H1 (cell line): Measurements from ENCODE around the gene RUNX1. TPM values are rescaled to one million over a fixed set of nuclear protein-coding genes. Genes with fewer than 3 reads are reported as not detected.

Source experiments
- JUN ChIP-seq: IDR thresholded peaks from 2 replicates; pipeline ENCODE4 v1.6.1; 2011; ENCODE audit warnings: low read depth, mild to moderate bottlenecking, improper control_type of control experiment, low read length
- KDM4A ChIP-seq: IDR thresholded peaks from one replicate; pipeline ENCODE4 v1.7.1; 2012; ENCODE audit warnings: low read depth, mild to moderate bottlenecking, moderate library complexity, low read length, inconsistent platforms; ENCODE audit not compliant: severe bottlenecking
- NANOG ChIP-seq: IDR thresholded peaks from 2 replicates; pipeline ENCODE4 v1.6.1; 2011; ENCODE audit warnings: low read length, low read depth, mild to moderate bottlenecking, inconsistent platforms; ENCODE audit not compliant: insufficient read depth, poor library complexity, severe bottlenecking
- RXRA ChIP-seq: IDR thresholded peaks from 2 replicates; pipeline ENCODE4 v1.6.1; 2011; ENCODE audit warnings: low read depth, mild to moderate bottlenecking, low read length, moderate library complexity; ENCODE audit not compliant: insufficient read depth
- SUZ12 ChIP-seq: fragments of 200-600 bp; sonication (generic); IDR thresholded peaks from 2 replicates; pipeline ENCODE4 v1.6.1; 2012; ENCODE audit warnings: mild to moderate bottlenecking, inconsistent platforms, low read length, moderate library complexity, mixed read lengths
- polyA plus RNA-seq, 7 experiments: library from polyadenylated mRNA; depleted of rRNA in 3 of 7; stranded (reverse) in 5 of 7; unstranded in 2 of 7; fragments of >200 nt in 5 of 7; fragments of 200-250 nt in 2 of 7; gene quantifications; 1 replicate in 5 of 7; 2 replicates in 1 of 7; 4 replicates in 1 of 7; pipeline versions ENCODE4 v1.2.1 to v1.2.3, GENCODE V29; 2011 to 2013; ENCODE audit warnings: missing spikeins in 2 of 7, mixed read lengths in 2 of 7
- total RNA-seq: library from RNA; stranded (reverse); fragmentation: NEBNext Ultra II Directional; extraction: Animal tissue kit (Norgen Biotek cat#: 25700); gene quantifications from 2 replicates; pipeline ENCODE4 v1.2.1, GENCODE V29; 2021

RUNX1 gene
- total and polyA plus RNA-seq, 2 of the 8 experiments (the other 6 are each of a cell fraction or from before 2014, with no cell fraction given): 0.20 to 0.60 TPM

DNA sequence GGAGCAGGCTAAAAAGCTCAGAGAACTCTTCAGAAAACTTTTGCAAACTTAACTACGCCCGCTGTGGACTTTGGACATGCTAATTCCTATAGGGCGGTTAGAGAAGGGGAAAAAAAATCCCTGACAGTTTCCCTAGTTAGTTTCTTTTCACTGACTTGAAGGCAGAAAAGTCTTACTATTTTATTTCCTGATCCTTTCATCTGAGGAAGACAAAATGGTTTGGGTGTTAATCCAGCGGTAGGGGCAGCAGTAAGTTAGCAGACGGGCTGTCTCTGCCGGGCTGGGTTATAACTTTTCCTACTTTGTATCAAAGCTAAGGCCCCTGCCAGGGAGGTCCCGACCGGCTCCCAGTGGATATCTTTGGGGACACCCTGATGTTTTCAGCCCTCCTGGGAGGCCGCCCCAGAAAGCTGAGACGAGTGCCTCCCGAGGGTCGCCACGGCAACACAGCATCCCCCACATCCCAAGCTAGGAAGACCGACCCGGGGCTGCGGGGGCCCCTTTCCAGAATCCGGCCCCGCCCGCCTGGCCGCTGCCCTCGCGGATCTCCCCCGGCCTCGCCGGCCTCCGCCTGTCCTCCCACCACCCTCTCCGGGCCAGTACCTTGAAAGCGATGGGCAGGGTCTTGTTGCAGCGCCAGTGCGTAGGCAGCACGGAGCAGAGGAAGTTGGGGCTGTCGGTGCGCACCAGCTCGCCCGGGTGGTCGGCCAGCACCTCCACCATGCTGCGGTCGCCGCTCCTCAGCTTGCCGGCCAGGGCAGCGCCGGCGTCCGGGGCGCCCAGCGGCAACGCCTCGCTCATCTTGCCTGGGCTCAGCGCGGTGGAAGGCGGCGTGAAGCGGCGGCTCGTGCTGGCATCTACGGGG, 162.6 kb downstream of the RUNX1 start (continued):
- TF ChIP-seq SUZ12: peak; percentile 74
- TF ChIP-seq RXRA: no peak
- peak; percentile 57 for TF ChIP-seq KDM4A
- TF ChIP-seq NANOG: no peak
- TF ChIP-seq JUN: no peak
- TF ChIP-seq, all 59 proteins: peak for 5
